Cerebellar nuclear complex (tissue), 1 donor: ENCODE data around the gene ATF7.
"Not testable (repeated sequence)": the region's sequence is repeated elsewhere in the genome, so short reads cannot be mapped to it uniquely, and the experiment has no call there.

Experiments used
- DNase-seq, 2 experiments: peaks; one replicate each; lab custom pipeline; 2025; lab: John Stamatoyannopoulos, UW

The ATF7 gene

DNA sequence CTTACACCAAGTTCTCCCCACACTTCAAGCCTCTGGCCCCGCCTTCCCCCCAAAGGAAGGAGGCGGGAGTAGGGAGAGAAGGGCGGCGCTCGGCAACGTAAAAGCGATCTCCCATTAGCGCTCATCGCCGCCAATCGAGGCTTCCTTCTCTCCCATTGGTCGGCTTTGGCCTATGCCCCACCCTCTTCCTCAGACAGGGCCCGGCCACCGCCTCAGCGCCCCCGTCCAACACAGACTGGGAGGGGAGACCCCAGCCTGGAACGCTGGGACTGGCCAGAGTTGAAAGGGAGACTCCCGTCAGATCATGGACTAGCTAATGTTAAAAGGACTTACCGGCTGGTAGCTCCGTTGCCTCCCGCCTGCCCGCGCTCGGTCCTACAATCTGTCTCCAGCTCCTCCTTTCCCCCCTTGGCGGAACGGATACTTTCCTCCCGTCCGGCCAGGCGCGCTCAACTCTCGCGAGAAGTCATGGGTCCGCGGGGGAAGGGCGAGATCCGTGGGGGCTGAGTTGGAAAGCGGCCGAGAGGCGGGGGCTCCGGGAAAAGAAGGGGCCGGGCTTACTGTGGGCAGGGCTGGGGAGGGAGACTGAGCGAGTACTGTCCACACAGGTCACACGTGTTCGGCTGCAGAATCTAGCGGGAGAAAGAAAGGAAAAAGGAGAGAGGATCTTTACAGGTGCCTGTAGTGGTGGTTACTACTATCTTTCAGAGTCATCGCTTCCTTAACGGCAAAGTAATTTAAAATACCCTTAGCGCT lies at the start of gene ATF7:
ATF7 (minus strand) TSS at position 437 of the 756 bp plus-strand sequence. CDS start 25,382 bp downstream, outside the sequence.
- DNase-seq = peak; percentile 90 to 98

DNA sequence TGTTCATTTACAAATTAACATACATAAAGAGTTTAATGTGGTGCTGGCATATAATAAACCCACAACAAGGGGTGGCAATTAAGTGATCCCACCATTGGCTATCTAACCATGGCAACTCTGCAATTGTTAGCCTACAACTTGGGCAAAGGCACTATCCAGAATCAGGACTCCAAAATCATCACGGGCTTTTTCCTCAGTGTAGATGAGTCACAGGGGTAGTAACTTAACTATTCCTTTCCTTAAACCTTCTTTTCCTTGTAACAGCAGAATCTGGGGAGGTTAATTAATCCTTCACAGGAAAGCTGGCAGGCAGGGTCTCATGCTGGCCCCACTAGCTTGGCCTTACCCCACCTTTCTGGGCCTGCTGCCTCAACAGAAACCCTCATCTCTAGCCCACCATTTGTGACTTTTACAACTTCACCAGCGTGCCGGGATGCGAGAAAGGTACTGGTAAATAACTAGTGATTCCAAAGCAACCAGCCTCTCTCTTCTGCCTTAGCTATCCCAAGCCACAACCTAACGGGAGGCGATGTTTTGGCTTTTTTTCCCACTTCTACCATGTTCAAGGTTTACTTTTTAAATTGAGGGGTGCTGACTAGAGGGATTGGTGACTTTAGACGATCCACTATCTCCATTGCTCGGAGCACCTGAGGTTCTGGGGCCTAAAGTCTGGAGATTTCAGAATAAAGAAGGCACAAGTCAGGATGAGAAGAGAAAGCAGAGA lies 49.0 kb upstream of the ATF7 start:
- no peak for DNase-seq

DNA sequence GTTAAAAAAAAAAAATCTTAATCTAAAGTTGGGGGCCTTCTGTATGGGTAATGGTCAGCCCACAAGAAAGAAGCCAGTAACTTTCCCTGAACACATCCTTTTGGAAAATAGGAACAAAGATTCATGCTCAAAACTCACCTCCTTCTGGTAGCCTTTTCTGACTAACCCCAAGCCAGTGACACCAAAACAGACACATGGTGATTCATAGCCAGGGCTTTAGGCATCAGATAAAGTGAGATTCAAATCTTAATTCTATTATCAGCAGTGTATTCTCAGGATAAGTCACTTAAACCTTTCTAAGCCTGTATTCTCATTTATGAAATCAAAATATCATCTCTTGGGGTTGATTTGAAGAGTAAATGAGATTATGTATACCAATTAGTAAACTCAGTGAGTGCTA lies 44.8 kb upstream of the ATF7 start:
- DNase-seq = no peak

DNA sequence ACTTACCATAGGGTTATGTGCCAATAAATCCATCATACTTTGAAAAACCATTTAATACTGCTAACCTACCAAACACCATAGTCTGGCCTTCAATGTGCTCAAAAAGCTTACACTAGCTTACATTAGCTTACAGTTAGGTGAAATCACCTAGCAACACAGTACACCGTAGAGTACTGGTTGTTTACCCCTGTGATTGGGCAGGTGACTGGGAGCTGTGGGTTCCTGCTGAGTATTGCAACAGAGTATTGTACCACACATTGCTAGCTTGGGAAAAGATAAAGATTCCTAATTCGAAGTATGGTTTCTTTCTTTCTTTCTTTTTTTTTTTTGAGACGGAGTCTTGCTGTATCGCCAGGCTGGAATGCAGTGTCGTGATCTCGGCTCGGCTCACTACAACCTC lies 44.1 kb upstream of the ATF7 start:
- DNase-seq = no peak

DNA sequence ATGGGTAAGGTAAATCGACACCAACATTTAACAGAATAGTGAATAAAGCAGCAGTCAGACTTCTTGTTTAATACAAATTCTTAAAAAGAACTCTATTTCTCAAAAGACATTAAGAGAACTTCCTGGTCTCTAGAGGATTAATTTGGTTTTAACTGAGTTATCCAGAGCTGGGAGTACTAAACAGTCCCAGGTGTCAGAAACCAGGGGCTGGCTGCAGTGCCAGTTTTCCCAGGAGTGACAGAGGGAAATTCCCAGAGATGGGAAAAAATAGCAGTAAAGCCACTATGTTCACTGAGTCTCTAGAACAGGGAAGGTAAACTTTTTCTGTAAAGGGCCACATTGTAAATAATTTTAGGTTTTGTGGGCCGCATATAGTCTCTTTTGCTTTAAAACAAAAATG lies 40.9 kb upstream of the ATF7 start:
- DNase-seq = no peak

DNA sequence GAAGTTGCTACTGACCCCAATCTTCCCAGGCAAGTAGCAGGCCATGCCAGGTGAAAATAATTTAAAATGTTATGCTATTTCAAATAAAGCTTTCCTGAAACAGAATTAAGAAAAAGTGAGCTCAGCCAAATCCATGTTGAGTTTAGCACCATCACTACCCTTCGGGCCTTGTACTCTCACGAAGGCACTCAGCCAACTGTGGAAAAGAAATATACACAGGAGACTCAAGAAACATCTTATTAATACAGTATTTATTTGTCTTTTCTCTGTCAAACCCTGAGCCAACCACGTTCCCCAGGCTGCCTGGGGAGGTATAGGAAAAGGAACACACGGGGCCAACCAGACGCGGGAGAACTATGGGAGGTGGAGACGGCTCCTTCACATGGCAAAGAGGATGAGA lies 38.8 kb upstream of the ATF7 start:
- DNase-seq = no peak

DNA sequence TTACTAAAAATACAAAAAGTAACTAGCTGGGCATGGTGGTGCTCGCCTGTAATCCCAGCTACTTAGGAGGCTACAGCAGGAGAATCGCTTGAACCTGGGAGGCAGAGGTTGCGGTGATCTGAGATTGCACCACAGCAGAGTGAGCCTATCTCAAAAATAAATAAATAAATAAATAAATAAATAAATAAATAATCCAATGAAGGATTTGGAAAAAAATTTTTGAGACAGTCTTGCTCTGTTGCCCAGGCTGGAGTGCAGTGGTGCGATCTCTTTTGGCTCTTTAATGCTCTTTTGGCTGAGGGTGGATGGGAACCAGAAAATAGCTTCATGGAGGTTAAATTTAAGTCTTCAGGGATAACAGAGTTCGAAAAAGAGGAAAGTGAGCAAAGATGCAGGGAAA lies 38.0 kb upstream of the ATF7 start:
- DNase-seq = no peak

DNA sequence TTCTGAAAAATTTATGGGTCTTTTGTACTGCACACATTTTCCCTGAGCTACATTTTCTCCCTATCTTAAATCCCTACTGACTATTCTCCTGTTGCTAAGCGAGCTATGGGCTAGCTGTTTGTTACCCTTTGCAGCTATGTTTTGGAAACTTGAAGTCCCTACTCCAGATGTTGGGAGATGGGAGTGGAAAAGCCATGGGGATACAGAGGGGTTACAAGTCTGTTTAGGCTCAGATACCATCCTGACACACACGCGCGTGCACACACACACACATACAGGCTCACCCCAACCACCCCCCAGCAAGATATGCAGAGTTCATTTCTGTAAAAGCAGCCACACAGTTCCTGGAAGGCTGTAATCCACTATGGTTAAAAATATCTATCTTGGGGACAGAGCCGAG lies 33.9 kb upstream of the ATF7 start:
- DNase-seq = no peak

DNA sequence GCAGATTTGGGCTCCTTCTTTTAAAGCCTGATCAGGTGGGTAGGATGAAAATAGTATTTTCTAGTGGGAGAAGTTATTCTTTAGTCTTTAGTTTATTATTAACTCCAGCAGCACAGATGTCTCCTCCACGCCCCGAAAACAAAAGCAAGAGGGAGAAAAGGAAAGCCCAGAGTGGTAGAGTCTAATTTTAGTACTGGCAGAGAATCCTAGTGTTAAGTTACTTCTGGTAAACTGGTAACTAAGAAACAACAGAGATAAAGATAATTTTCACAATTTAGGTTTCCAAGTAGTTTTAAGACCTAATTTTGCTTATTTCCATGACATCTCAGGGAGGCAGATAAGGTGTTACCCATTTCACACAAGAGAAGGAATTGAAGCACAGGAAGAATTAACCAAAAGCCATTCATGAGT lies 33.4 kb upstream of the ATF7 start:
- DNase-seq = no peak

DNA sequence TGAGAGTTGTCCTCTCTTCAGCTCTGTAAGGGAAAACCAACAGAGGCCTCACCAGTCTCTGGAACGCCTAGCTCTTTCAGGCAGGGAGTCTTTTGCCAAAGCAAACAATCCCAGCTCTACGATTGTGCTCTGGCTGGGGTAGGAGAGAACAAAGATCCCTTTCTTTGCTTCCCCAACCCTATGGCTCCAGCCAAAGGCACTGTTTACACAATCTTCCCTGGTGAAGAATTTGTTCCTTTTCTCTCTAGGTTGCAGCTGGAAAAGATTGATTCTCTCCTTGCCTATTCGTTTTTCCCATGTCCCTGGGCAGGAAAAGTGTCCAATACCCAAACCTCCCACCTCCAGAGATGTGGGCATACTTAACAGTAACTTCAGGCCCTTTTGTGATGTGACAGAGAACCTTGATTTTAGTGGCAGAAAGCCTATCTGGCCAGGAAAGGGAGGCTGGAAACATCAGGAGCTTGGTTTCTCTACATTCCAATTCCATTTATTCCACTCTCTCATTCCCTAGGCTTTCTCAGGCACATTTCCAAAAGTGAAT lies 32.9 kb upstream of the ATF7 start:
- DNase-seq = no peak

DNA sequence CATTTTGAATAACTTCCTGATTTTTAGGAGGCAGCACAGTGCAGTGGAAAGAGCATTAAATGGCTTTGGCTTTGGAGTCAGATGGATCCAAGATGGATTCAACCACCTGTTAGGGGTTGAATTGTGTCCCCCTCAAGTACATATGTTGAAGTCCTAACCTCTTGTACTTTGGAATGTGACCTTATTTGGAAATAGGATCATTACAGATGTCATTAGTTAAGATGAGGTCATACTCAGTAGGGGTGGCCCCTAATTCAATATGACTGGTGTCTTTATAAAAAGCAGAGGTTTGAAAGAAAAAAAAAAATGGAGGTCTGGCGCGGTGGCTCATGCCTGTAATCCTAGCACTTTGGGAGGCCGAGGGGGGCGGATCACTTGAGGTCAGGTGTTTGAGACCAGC lies 30.9 kb upstream of the ATF7 start:
- no peak for DNase-seq

DNA sequence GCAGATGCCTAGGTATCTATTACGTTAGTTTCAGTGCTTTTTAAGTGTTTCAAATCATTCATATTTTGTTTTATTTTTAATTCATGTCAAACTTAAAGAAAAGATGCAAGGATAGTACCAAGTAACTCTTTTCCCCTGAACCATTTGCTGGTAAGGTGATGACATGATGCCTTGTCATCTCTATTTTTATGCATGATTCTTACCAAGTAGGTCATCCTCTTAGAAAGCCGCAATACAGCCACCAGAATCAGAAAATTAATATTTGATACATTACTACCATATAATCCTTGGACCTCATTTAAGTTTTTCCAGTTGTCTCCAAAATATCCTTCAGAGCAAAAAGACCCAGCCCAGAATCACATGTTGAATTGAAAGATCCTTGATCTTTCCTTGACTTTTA lies 27.4 kb upstream of the ATF7 start:
- DNase-seq = no peak

DNA sequence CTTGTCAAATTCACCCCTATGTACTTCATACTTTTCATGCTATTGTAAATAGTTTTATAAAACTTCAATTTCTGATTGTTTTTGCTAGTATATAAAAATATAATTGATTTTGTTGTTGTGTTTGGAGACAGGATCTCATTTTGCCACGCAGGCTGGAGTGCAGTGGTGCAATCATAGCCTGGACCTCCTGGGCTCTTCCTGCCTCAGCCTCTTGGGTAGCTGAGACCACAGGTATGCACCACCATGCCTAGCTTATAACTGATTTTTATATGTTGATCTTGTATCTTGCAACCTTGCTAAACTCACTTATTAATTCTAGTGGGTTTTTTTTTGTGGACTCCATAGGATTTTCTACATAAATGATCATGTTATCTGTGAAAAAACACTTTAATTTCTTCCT lies 26.2 kb upstream of the ATF7 start:
- DNase-seq = no peak

DNA sequence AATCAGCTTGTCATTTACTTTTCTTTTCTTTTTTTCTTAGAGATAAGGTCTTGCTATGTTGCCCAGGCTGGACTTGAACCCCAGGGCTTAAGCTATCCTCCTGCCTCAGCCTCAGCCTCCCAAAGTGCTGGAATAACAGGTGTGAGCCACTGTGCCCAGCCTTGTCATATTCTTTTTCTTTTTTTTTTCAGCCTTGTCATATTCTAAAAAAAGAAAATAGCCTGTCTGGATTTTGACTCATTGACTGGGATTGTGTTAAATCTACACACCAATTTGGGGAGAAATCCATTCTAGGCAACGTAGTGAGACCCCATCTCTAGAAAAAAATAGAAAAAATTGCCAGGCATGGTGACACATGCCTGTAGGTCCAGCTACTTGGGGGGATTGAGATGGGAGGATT lies 25.6 kb upstream of the ATF7 start:
- no peak for DNase-seq

DNA sequence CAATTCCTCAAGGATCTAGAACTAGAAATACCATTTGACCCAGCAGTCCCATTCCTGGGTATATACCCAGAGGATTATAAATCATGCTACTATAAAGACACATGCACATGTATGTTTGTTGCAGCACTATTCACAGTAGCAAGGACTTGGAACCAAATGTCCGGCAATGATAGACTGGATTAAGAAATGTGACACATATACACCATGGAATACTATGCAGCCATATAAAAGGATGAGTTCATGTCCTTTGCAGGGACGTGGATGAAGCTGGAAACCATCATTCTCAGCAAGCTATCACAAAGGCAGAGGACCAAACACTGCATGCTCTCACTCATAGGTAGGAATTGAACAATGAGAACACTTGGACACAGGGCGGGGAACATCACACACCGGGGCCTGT lies 20.1 kb upstream of the ATF7 start:
- DNase-seq = not testable (repeated sequence)

DNA sequence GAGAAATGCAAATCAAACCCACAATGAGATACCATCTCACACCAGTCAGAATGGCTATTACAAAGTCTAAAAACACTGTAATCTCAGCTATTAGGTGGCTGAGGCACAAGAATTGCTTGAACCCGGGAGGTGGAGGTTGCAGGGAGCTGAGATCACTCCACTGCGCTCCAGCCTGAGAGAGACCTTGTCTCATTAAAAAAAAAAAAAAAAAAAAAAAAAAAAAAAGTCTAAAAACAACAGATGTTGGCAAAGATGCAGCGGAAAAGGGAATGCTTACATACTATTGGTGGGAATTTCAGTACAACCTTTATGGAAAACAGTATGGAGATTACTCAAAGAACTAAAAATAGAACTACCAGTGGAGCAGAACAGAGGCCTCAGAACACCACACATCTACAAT lies 19.0 kb upstream of the ATF7 start:
- no peak for DNase-seq

DNA sequence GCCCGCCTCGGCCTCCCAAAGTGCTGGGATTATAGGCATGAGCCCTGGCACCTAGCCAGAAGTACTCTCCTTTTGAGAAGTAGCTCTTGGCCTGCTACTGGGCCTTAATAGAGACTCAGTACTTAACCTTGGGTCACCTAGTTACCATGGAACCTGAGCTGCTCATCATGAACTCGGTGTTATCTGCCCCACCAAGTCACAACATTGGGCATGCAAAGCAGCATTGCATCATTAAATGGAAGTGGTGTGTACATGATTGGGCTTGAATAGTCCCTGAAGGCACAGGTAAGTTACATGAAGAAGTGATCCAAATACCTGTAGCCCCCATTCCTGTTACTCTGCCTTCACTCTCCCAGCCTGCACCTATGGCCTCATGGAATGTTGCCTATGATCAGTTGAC lies 18.0 kb upstream of the ATF7 start:
- no peak for DNase-seq

DNA sequence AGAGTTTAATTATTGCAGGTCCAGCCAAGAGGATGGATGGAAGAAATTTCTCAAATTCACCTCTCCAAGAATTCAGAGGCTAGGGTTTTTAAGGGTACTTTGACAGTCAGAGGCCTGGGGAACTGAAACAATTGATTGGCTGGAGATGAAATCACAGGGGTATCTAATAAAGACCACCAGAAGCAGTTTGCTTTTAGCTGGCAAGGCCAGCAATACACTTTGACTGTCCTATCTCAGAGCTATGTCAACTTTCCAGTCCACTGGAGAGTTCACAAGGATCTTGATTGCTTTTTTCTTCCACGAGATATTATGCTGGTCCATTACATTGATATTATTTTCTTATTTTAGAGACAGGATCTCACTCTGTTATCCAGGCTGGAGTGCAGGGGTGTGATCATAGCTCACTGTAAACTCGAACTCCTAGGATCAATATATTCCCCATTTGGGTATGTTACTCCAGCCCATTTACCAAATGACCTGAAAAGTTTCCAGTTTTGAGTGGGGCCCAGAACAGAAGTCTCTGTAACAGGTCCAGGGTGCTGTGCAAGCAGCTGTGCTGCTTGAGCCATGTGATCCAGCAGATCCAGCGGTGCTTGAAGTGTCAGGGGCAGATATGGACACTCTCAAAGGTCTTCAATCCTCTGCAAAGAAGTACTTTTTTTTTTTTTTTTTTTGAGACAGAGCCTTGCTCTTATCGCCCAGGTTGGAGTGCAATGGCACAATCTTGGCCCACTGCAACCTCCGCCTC lies 17.2 kb upstream of the ATF7 start:
- no peak for DNase-seq

DNA sequence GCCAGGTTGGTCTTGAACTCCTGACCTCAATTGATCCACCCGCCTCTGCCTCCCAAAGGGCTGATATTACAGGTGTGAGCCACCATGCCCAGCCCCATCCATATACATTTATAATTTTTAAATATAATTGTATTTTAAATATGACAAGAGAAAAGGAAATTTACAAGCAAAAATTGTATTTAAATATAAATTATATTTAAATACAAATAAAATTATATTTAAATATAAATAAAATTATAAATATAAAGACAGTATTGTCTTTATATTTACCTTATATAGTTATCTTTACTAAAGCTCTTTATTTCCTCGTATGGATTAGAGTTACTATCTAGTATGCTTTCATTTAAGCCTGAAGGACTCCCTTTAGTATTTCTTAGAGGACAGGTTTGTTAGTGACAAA lies 11.9 kb upstream of the ATF7 start:
- DNase-seq = no peak

DNA sequence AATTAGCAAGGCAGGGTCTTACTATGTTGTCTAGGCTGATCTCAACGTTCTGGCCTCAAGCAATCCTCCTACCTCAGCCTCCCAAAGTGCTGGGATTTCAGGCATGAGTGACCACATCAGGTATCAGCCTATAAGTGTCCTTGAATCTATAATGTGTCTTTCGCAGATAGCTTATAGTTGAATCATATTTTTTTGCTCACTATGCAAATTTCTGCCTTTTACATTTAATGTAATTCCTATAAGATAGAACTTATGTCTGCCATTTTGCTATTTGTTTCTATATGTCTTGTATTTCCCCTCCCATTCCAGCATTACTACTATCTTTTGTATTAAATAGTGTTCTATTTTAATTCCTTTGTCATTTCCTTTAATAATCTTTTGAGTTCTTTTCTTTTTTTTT lies 10.5 kb upstream of the ATF7 start:
- DNase-seq = no peak

DNA sequence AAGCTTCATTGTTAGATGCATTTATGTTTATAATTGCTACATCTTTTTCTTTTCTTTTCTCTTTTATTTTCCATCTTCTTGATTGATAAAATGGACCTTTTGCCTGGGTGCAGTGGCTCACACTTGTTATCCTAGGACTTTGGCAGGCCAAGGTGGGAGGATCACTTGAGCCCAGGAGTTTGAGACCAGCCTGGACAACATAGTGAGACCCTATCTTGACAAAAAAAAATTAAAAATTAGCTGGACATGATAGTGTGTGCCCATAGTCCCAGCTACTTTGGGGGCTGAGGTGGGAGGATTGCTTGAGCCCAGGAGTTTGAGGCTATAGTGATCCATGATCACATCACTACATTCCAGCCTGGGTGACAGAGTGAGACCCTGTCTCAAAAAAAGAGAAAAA lies 9.5 kb upstream of the ATF7 start:
- DNase-seq = not testable (repeated sequence)

DNA sequence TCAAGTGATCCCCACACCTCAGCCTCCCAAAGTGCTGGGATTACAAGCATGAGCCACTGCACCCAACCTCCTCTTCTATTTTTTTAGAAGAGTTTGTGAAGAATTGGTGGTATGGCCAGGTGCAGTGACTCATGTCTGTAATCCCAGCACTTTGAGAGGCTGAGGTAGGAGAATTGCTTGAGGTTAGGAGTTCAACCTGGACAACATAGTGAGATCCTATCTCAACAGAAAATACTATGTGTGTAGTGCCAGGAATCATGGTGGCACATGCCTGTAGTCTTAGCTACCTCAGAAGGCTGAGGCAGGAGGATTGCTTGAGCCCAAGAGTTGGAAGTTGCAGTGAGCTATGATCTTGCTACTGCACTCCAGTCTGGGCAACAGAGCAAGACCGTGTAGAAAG lies 5.5 kb upstream of the ATF7 start:
- DNase-seq = no peak

DNA sequence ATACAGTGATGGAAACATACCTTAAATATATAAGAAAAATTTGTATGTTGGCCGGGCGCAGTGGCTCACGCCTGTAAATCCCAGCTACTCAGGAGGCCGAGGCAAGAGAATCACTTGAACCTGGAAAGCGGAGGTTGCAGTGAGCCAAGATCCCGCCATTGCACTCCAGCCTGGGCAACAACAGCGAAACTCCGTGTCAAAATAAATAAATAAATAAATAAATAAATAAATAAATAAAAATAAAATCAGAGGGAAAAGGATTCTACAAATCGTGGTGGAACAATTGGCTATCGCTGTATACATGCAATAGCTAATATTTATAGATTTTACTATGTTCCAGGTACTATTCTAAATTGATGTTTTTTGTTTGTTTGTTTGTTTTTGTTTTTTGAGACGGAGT lies 1.7 kb upstream of the ATF7 start:
- no peak for DNase-seq
